ENCODE measurements around the gene ERAL1. TPM values are rescaled to one million over a fixed set of nuclear protein-coding genes. Genes with fewer than 3 reads are reported as not detected.
A peak's percentile ranks its signal among the peaks of the same experiment; 100 is the strongest.

ERAL1 gene
- polyA plus RNA-seq, 3 donors, result 27.7 to 34.5 (median 33.8) TPM

GRCh38 chr17:28861393-28862203 is 6.8 kb downstream of the ERAL1 start:
- Mint-ChIP-seq H3K9me3 (no peaks in the 10 kb centered on the region), H3K4me3 (no peak overlapping the region), H3K36me3 (peaks cover 32 to 50% of the 10 kb centered on the region in 2 donors), H3K4me1 (peaks cover 8% of the 10 kb centered on the region), H3K27ac (peak overlapping the region in 1 of 7 donors; percentile 50), H3K27me3 (ENCODE audit: low read depth in 3 of 3) (peaks cover 0 to 2% (median 0%) of the 10 kb centered on the region in 3 donors)
- no peaks in the 10 kb centered on the region for H3K27me3 ChIP-seq (ENCODE audit: control insufficient read depth in 2 of 2, insufficient read depth in 2 of 2, low read length in 2 of 2)
- intact Hi-C loops (cut with micrococcal nuclease), result no loop called here
- H3K9me3 ChIP-seq (replicated peaks in 1 of 2; ENCODE audit: control insufficient read depth in 1 of 2, insufficient read depth in 1 of 2, low read length in 2 of 2), result no peaks in the 10 kb centered on the region
- H3K4me1 ChIP-seq (ENCODE audit: control insufficient read depth in 1 of 2, insufficient read depth in 2 of 2, low read length in 2 of 2), result peaks cover 3 to 9% of the 10 kb centered on the region in 2 donors
- H3K9ac ChIP-seq (ENCODE audit: insufficient read depth, low read length, poor library complexity, severe bottlenecking), result no peak overlapping the region
- TF ChIP-seq CTCF (IDR thresholded peaks at IDR 0.05), result no peak
- H3K27ac ChIP-seq (ENCODE audit: low read depth in 1 of 2, low read length in 2 of 2), result no peak overlapping the region
- no peaks in the 10 kb centered on the region for H4K20me1 ChIP-seq (ENCODE audit: insufficient read depth, low read length)
- peaks cover 32 to 40% of the 10 kb centered on the region in 2 donors for H3K36me3 ChIP-seq (replicated peaks in 1 of 2; ENCODE audit: control insufficient read depth in 1 of 2, insufficient read depth in 2 of 2, low read length in 2 of 2)
- 82% methylated on average over 5 of the region's 8 CpGs for WGBS (ENCODE audit: insufficient coverage)
- no peak for DNase-seq
- no peak overlapping the region for H3K4me2 ChIP-seq (replicated peaks; ENCODE audit: extremely low read depth, low read length, poor library complexity, severe bottlenecking)
- no peak overlapping the region for H2AFZ ChIP-seq (ENCODE audit: insufficient read depth, low read depth, low read length, poor library complexity, severe bottlenecking)
- H3K4me3 ChIP-seq (replicated peaks in 1 of 3; ENCODE audit: low read depth in 2 of 3, low read length in 3 of 3), result no peak overlapping the region
- no peaks in the 10 kb centered on the region for H3K79me2 ChIP-seq (ENCODE audit: insufficient read depth, low read length)

- no peaks in the 10 kb centered on the region for H3K27me3 ChIP-seq (ENCODE audit: control insufficient read depth in 2 of 2, insufficient read depth in 2 of 2, low read length in 2 of 2)
- Mint-ChIP-seq H3K27me3 (ENCODE audit: low read depth in 3 of 3) (peaks cover 0 to 2% (median 0%) of the 10 kb centered on the region in 3 donors), H3K4me1 (peaks cover 8% of the 10 kb centered on the region), H3K4me3 (no peak overlapping the region), H3K9me3 (no peaks in the 10 kb centered on the region), H3K36me3 (peaks cover 28 to 41% of the 10 kb centered on the region in 2 donors), H3K27ac (peak overlapping the region in 3 of 7 donors; percentile 20 to 81 (median 33))
- H3K4me2 ChIP-seq (replicated peaks; ENCODE audit: extremely low read depth, low read length, poor library complexity, severe bottlenecking), result no peak overlapping the region
- intact Hi-C loops (cut with micrococcal nuclease), result no loop called here
- no peaks in the 10 kb centered on the region for H4K20me1 ChIP-seq (ENCODE audit: insufficient read depth, low read length)
- no peak overlapping the region for H3K9ac ChIP-seq (ENCODE audit: insufficient read depth, low read length, poor library complexity, severe bottlenecking)
- no peak overlapping the region for H2AFZ ChIP-seq (ENCODE audit: insufficient read depth, low read depth, low read length, poor library complexity, severe bottlenecking)
- DNase-seq, result no peak
- no peaks in the 10 kb centered on the region for H3K79me2 ChIP-seq (ENCODE audit: insufficient read depth, low read length)
- peaks cover 3 to 9% of the 10 kb centered on the region in 2 donors for H3K4me1 ChIP-seq (ENCODE audit: control insufficient read depth in 1 of 2, insufficient read depth in 2 of 2, low read length in 2 of 2)
- H3K4me3 ChIP-seq (replicated peaks in 1 of 3; ENCODE audit: low read depth in 2 of 3, low read length in 3 of 3), result no peak overlapping the region
- no peak for TF ChIP-seq CTCF (IDR thresholded peaks at IDR 0.05)
- no CpG with 5 or more reads among the region's 3 CpGs for WGBS (ENCODE audit: insufficient coverage)
- H3K27ac ChIP-seq (ENCODE audit: low read depth in 1 of 2, low read length in 2 of 2), result no peak overlapping the region
- no peaks in the 10 kb centered on the region for H3K9me3 ChIP-seq (replicated peaks in 1 of 2; ENCODE audit: control insufficient read depth in 1 of 2, insufficient read depth in 1 of 2, low read length in 2 of 2)
- peaks cover 29 to 36% of the 10 kb centered on the region in 2 donors for H3K36me3 ChIP-seq (replicated peaks in 1 of 2; ENCODE audit: control insufficient read depth in 1 of 2, insufficient read depth in 2 of 2, low read length in 2 of 2)
These were observed 7.7 kb downstream of the ERAL1 start for GRCh38 chr17:28862561-28862960.
